Keratinocyte (primary cell): ENCODE measurements around the gene FKBP1A. TPM values are rescaled to one million over a fixed set of nuclear protein-coding genes. Genes with fewer than 3 reads are reported as not detected.
A peak's percentile ranks its signal among the peaks of the same experiment; 100 is the strongest.

Experiments used
- DNase-seq: peaks from one replicate; pipeline ENCODE4 v3.0.0-alpha.2; 2011; ENCODE audit warnings: low read depth, missing footprints, low spot score
- FAIRE-seq: peaks from 2 replicates; lab custom pipeline; 2011; peaks lifted over from hg19 to GRCh38; lab: Jason Lieb, UNC
- H2AFZ ChIP-seq: 2 replicates; pipeline ENCODE4 v1.6.0; 2012; ENCODE audit warnings: low read length, control low read depth, inconsistent platforms; ENCODE audit not compliant: control insufficient read depth
- H3K27ac ChIP-seq: 2 replicates; pipeline ENCODE4 v1.5.1; 2011; ENCODE audit warnings: low read length; ENCODE audit not compliant: control insufficient read depth, insufficient read depth
- H3K27me3 ChIP-seq: 3 replicates; pipeline ENCODE4 v1.6.0; 2011; ENCODE audit warnings: low read length; ENCODE audit not compliant: control insufficient read depth, insufficient read depth; ENCODE audit errors: extremely low read depth
- H3K36me3 ChIP-seq, 2 experiments: 2 replicates in 1 of 2; 3 replicates in 1 of 2; pipeline ENCODE4 v1.5.1; 2011; ENCODE audit warnings: low read length in 2 of 2, mild to moderate bottlenecking in 1 of 2; ENCODE audit not compliant: control insufficient read depth in 2 of 2, insufficient read depth in 2 of 2; ENCODE audit errors: extremely low read depth in 1 of 2
- H3K4me1 ChIP-seq: 3 replicates; pipeline ENCODE4 v1.5.1; 2011; ENCODE audit warnings: low read length; ENCODE audit not compliant: control insufficient read depth, insufficient read depth; ENCODE audit errors: extremely low read depth
- H3K4me2 ChIP-seq: 3 replicates; pipeline ENCODE4 v1.6.0; 2011; ENCODE audit warnings: low read depth, low read length; ENCODE audit not compliant: control insufficient read depth, insufficient read depth; ENCODE audit errors: extremely low read depth
- H3K4me3 ChIP-seq, 3 experiments: fragments of 200-600 bp in 1 of 3; sonication (generic) in 1 of 3; 2 replicates in 2 of 3; 3 replicates in 1 of 3; pipeline ENCODE4 v1.5.1; 2011 to 2016; ENCODE audit warnings: low read length in 3 of 3, mild to moderate bottlenecking in 3 of 3, control low read depth in 2 of 3, inconsistent platforms in 1 of 3, low read depth in 1 of 3, mixed read lengths in 1 of 3, mixed run types in 1 of 3, moderate library complexity in 1 of 3; ENCODE audit not compliant: control insufficient read depth in 2 of 3, insufficient read depth in 2 of 3; ENCODE audit errors: extremely low read depth in 1 of 3
- H3K79me2 ChIP-seq: 2 replicates; pipeline ENCODE4 v1.6.0; 2012; ENCODE audit warnings: low read length; ENCODE audit not compliant: control insufficient read depth, insufficient read depth
- H3K9ac ChIP-seq: 3 replicates; pipeline ENCODE4 v1.6.0; 2011; ENCODE audit warnings: low read length; ENCODE audit not compliant: control insufficient read depth, insufficient read depth; ENCODE audit errors: extremely low read depth
- H3K9me1 ChIP-seq: 3 replicates; pipeline ENCODE4 v1.6.0; 2011; ENCODE audit warnings: low read length; ENCODE audit not compliant: control insufficient read depth, insufficient read depth; ENCODE audit errors: extremely low read depth
- H3K9me3 ChIP-seq: 2 replicates; pipeline ENCODE4 v1.5.1; 2012; ENCODE audit warnings: low read depth, low read length; ENCODE audit not compliant: control insufficient read depth
- H4K20me1 ChIP-seq: 3 replicates; pipeline ENCODE4 v1.6.0; 2011; ENCODE audit warnings: low read length; ENCODE audit not compliant: control insufficient read depth, insufficient read depth; ENCODE audit errors: extremely low read depth
- CTCF ChIP-seq, 3 experiments: IDR thresholded peaks in 1 of 3; conservative IDR thresholded peaks in 1 of 3; optimal IDR thresholded peaks in 1 of 3; 2 replicates in 2 of 3; 3 replicates in 1 of 3; pipeline versions ENCODE3 to v1.5.1; 2011; ENCODE audit warnings: low read length in 3 of 3, mild to moderate bottlenecking in 3 of 3, moderate library complexity in 2 of 3, control low read depth in 1 of 3, inconsistent platforms in 1 of 3; ENCODE audit not compliant: insufficient read depth in 2 of 3; ENCODE audit errors: extremely low read depth in 1 of 3
- EZH2 ChIP-seq: IDR thresholded peaks from one replicate; pipeline ENCODE4 v1.6.1; 2012; ENCODE audit warnings: inconsistent platforms, mild to moderate bottlenecking, low read length, moderate library complexity
- dilution Hi-C: fragments of 300-500 bp; cut with MboI; formaldehyde crosslinking; loops from one replicate; pipeline ENCODE4 v1.7.0; 2020; ENCODE audit warnings: low sequenced_read_pairs; ENCODE audit not compliant: extremely low pct_ligation_motif_present
- polyA plus RNA-seq, 5 experiments: library from polyadenylated mRNA; depleted of rRNA in 3 of 5; stranded (reverse) in 3 of 5; stranded (forward) in 1 of 5; unstranded in 1 of 5; fragments of >200 nt; gene quantifications; 1 replicate in 1 of 5; 2 replicates in 3 of 5; 3 replicates in 1 of 5; pipeline versions ENCODE4 v1.2.1 to v1.2.3, GENCODE V29; 2011 to 2012; ENCODE audit warnings: missing spikeins in 2 of 5, low read depth in 1 of 5, low replicate concordance in 1 of 5

FKBP1A gene
- polyA plus RNA-seq, 1 donor (not counting 4 experiments of a cell fraction or from before 2014, with no cell fraction given): 1,010 TPM

- Histone ChIP-seq H3K27ac (peak overlapping the region; percentile 79), H3K36me3 (peaks cover 11 to 35% of the 10 kb centered on the region in 2 experiments), H3K9me1 (peaks cover 9% of the 10 kb centered on the region), H3K9ac (peak overlapping the region; percentile 1), H3K4me1 (peaks cover 46% of the 10 kb centered on the region), H3K4me3 (no peak overlapping the region), H2AFZ (no peak overlapping the region), H3K9me3 (no peaks in the 10 kb centered on the region), H4K20me1 (peaks cover 55% of the 10 kb centered on the region), H3K79me2 (peaks cover 99% of the 10 kb centered on the region), H3K27me3 (no peaks in the 10 kb centered on the region), H3K4me2 (peak overlapping the region; percentile 46)
- peak; percentile 97 for FAIRE-seq
- TF ChIP-seq EZH2 (no peak), CTCF (optimal IDR thresholded peaks at IDR 0.05 in 1 of 3, IDR thresholded peaks at IDR 0.05 in 1 of 3, conservative IDR thresholded peaks at IDR 0.05 in 1 of 3; ENCODE audit: extremely low read depth in 1 of 3, insufficient read depth in 2 of 3, low read length in 3 of 3) (no peak)
- peak; percentile 60 for DNase-seq
- dilution Hi-C loops: no loop called here
These were observed 14.7 kb downstream of the FKBP1A start for GRCh38 chr20:1377984-1378734.

DNA sequence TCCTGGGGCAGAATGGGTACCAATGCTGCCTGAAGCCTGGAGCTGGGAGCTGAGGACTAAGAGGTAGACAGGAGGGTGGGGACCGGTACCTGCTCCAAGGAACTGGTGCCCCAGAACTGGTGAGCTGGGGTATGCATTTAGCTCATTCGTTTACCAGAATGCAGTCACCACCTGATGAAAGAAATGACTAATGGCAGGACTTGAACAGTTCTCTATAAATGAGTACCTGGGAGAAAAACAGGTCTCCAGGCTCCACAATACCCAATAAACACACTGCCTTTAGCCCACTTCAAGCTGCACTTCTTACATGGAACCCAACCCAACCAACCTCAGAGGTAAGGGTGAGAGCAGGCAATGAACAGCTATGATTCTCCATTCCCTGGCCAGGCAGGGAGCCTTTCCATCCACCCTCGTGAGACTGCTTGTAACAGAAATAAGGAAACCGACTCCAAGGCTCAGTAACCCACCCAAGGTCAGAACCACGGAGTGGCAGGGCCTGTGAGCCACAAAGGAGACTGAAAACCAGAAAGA lies 15.4 kb downstream of the FKBP1A start:
- Histone ChIP-seq H3K9me3 (no peaks in the 10 kb centered on the region), H3K27ac (peak overlapping the region; percentile 79), H3K79me2 (peaks cover 97% of the 10 kb centered on the region), H3K36me3 (peaks cover 10 to 31% of the 10 kb centered on the region in 2 experiments), H4K20me1 (peaks cover 47% of the 10 kb centered on the region), H3K4me2 (peak overlapping the region; percentile 46), H3K27me3 (no peaks in the 10 kb centered on the region), H3K4me3 (no peak overlapping the region), H2AFZ (no peak overlapping the region), H3K9ac (peak overlapping the region; percentile 1), H3K9me1 (peaks cover 5% of the 10 kb centered on the region), H3K4me1 (peaks cover 40% of the 10 kb centered on the region)
- dilution Hi-C loops: no loop called here
- FAIRE-seq (peak; percentile 17), DNase-seq (no peak)
- TF ChIP-seq CTCF (optimal IDR thresholded peaks at IDR 0.05 in 1 of 3, IDR thresholded peaks at IDR 0.05 in 1 of 3, conservative IDR thresholded peaks at IDR 0.05 in 1 of 3; ENCODE audit: extremely low read depth in 1 of 3, insufficient read depth in 2 of 3, low read length in 3 of 3) (no peak), EZH2 (no peak)
